Epithelial cell of esophagus (primary cell): ENCODE results near the gene SP6.

Experiments used
- DNase-seq: peaks from one replicate; pipeline ENCODE4 v3.0.0; 2010; ENCODE audit warnings: low read depth
- H3K4me3 ChIP-seq: 2 replicates; pipeline ENCODE4 v1.5.1; 2011; ENCODE audit warnings: mild to moderate bottlenecking, low read length, control low read depth
- TF ChIP-seq, protein P1 (sequence below): IDR thresholded peaks from 2 replicates; pipeline ENCODE4 v1.5.1; 2011; ENCODE audit warnings: low read depth, mild to moderate bottlenecking, low read length, control low read depth, inconsistent platforms; ENCODE audit not compliant: insufficient read depth; ENCODE audit errors: missing control alignments

The SP6 gene

DNA sequence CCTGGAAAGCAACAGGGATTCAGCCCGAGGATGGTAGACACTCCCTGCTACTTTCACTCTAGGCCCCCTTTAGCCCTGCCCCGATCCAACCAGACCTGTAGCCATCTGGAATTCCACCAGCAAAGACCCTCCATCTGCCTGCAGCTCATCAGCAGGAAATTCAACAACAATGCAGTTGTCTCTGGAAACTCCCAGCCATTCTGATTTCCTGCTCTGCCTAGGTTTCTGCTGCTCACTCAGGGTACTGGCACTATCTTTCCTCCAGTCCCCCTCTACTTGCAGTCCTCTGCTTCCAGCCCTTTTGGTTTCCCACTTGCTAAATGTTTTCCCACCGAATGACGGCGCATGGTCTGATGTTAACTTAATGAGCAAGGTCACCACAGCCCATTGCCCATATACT is 2.7 kb upstream of the SP6 start:
- no peak for DNase-seq
- TF ChIP-seq, protein P1, sequence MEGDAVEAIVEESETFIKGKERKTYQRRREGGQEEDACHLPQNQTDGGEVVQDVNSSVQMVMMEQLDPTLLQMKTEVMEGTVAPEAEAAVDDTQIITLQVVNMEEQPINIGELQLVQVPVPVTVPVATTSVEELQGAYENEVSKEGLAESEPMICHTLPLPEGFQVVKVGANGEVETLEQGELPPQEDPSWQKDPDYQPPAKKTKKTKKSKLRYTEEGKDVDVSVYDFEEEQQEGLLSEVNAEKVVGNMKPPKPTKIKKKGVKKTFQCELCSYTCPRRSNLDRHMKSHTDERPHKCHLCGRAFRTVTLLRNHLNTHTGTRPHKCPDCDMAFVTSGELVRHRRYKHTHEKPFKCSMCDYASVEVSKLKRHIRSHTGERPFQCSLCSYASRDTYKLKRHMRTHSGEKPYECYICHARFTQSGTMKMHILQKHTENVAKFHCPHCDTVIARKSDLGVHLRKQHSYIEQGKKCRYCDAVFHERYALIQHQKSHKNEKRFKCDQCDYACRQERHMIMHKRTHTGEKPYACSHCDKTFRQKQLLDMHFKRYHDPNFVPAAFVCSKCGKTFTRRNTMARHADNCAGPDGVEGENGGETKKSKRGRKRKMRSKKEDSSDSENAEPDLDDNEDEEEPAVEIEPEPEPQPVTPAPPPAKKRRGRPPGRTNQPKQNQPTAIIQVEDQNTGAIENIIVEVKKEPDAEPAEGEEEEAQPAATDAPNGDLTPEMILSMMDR: no peak
- no peak overlapping the region for H3K4me3 ChIP-seq

DNA sequence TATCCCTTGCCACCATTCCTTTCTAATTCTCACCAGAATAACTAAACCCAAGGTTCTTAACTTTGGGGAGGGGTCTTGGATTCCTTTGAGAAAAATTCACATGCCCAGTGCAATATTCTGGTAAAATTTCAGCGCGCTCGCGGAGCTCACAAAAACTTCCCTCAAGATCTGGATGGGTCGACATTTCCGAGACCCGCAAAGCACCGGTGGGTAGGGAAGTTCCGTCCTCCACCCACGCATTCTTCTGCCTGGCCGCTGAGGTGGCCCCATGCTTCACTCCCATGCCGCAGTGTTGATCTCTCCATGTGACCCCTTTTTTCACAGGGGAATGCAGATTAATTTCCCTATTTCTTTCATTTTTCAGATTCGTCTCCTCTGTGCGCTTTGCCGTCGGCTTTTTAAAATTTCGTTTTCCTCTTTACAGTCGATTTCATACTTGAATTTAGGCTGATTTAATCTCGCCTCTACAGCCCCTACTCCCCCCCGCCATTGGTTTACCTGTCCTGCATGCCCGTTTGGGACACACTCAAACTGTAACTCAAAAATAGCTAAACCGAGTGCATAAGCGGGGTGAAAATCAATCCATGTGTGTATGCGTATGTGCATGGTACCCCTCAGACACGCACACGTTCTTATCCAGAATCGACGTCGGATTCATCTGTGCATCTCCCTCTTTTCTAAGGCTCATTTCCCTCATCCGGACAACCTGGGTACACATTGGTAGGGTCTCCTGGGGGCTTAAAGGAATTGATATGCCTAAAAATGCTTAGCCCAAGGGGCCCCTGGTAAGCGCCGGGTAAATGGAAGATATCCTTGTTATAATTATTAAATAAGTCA is 1.4 kb upstream of the SP6 start:
- DNase-seq: no peak
- no peak overlapping the region for H3K4me3 ChIP-seq
- TF ChIP-seq, protein P1: no peak

DNA sequence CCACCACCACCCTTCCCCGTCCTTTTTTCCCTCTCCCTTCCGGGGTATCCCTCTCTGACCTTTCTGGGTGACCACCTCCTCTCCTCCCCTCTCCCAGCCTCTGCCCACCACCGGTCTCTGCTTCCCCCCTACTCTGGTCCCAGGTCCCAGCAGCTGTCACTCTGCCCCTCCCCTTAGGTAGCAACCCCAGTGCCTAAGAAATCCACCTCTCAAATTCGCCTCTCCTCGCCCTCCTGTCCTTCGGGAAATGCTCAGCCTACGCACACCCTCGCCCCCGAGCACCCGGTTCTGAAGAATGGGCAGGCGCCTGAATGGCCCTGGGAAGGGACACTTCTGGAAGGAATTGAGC is 775 bp upstream of the SP6 start:
- TF ChIP-seq, protein P1: no peak
- no peak for DNase-seq
- H3K4me3 ChIP-seq: no peak overlapping the region

DNA sequence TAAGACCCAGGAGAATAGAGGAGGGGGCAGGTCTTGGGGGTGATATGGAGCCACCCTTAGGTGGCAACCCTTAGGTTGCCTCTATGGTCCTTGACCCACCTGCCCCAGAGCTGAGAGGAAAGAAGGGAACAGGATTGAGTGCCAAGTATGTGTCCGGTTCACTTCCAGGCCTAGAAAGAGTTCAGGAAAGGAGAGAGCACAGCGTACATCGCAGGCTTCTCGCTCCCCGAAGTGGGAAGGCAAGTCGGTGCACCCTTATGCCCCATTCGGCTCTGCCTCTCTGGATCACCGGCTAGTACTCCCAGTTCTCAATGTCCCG is 631 bp downstream of the SP6 start:
- H3K4me3 ChIP-seq: peak overlapping the region; percentile 60
- no peak for DNase-seq

GRCh38 chr17:47848198-47848513 is 2.8 kb downstream of the SP6 start:
- no peak for DNase-seq
- TF ChIP-seq, protein P1: no peak
- no peak overlapping the region for H3K4me3 ChIP-seq

More for the DNA sequence above, 631 bp downstream of the SP6 start:
- TF ChIP-seq, protein P1: no peak

DNA sequence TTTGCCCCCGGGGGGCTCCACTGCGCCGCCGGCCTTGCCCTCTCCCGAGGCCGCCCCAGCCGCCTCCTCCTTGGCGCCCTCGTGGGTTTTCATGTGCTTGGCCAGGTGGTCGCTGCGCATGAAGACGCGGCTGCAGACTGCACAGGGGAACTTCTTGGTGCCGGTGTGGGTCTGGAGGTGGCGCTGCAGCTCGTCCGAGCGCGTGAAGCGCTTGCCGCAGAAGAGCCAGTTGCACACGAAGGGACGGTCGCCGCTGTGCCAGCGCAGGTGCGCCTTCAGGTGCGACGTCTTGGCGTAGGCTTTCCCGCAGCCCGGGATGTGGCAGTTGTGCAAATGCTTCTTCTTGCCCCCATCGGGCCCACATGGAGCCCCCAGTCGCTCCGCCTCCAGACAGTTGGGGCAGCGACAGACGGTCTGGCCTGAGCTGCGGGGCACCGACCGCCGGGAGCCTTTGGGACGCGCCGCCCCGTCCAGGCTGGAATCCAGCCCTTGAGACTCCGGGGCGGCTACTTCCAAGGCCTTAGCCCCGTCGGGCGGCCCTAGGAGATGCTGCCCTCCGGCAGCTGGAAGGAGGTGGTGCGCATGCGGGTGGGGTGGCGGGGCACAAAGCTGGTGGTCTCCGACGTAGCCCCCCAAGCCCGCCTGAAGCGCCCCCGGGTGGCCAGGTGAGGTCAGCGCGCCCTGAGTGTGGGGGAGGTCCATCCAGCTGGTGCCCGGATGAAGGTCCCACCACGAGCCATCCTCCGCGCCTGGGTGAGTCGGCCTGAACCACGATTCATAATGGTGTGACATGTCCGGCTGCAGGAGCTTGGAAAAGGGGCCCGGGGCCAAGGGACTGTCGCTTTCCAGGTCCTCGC is 3.4 kb downstream of the SP6 start:
- DNase-seq: peak; percentile 50
- TF ChIP-seq, protein P1: peak; percentile 43
- peak overlapping the region; percentile 31 for H3K4me3 ChIP-seq
